SJSA1 (cell line): ENCODE data around the gene OGFOD3. TPM values are rescaled to one million over a fixed set of nuclear protein-coding genes. Genes with fewer than 3 reads are reported as not detected.
"Not testable (repeated sequence)": the region's sequence is repeated elsewhere in the genome, so short reads cannot be mapped to it uniquely, and the experiment has no call there.

ENCODE experiments used
- DNase-seq, 2 experiments: peaks; one replicate each; pipeline ENCODE4 v3.0.0-alpha.2; 2015 to 2020; ENCODE audit warnings: low spot score in 2 of 2, low read depth in 1 of 2
- H3K27ac ChIP-seq: fragments of 250-450 bp; sonication (Bioruptor Pico); 2 replicates; pipeline ENCODE4 v1.5.1; 2020; ENCODE audit warnings: mild to moderate bottlenecking, moderate library complexity
- H3K27me3 ChIP-seq: fragments of 250-450 bp; sonication (Bioruptor Pico); replicated peaks from 2 replicates; pipeline ENCODE4 v1.5.1; 2020; ENCODE audit warnings: mild to moderate bottlenecking, moderate library complexity
- H3K36me3 ChIP-seq: fragments of 250-450 bp; sonication (Bioruptor Pico); 2 replicates; pipeline ENCODE4 v1.5.1; 2020; ENCODE audit warnings: mild to moderate bottlenecking
- H3K4me1 ChIP-seq: fragments of 250-450 bp; sonication (Bioruptor Pico); replicated peaks from 2 replicates; pipeline ENCODE4 v1.6.1; 2021; ENCODE audit warnings: mild to moderate bottlenecking
- H3K4me3 ChIP-seq: fragments of 250-450 bp; sonication (Bioruptor Pico); 2 replicates; pipeline ENCODE4 v1.5.1; 2020; ENCODE audit warnings: mild to moderate bottlenecking
- H3K9me3 ChIP-seq: fragments of 250-450 bp; sonication (Bioruptor Pico); replicated peaks from 2 replicates; pipeline ENCODE4 v1.5.1; 2020; ENCODE audit warnings: mild to moderate bottlenecking
- total RNA-seq: library from RNA; depleted of rRNA; stranded (reverse); fragments of >200 nt; shearing (Covaris generic); gene quantifications from 2 replicates; pipeline ENCODE4 v1.2.3, GENCODE V29; 2014

OGFOD3 gene
- total RNA-seq, 1 experiment from 2014 or later = 87.6 TPM

DNA sequence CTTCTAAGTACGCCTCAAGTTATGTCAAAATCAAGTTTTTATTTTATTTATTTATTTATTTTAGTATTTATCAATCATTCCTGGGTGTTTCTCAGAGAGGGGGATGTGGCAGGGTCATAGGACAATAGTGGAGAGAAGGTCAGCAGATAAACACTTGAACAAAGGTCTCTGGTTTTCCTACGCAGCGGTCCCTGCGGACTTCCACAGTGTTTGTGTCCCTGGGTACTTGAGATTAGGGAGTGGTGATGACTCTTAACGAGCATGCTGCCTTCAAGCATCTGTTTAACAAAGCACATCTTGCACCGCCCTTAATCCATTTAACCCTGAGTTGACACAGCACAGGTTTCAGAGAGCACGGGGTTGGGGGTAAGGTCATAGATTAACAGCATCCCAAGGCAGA, 34.8 kb upstream of the OGFOD3 start:
- H3K36me3 ChIP-seq = peaks cover 18% of the 10 kb centered on the region
- not testable (repeated sequence) for DNase-seq, H3K27me3 ChIP-seq, H3K4me3 ChIP-seq, H3K27ac ChIP-seq, H3K9me3 ChIP-seq
- H3K4me1 ChIP-seq = peaks cover 28% of the 10 kb centered on the region

DNA sequence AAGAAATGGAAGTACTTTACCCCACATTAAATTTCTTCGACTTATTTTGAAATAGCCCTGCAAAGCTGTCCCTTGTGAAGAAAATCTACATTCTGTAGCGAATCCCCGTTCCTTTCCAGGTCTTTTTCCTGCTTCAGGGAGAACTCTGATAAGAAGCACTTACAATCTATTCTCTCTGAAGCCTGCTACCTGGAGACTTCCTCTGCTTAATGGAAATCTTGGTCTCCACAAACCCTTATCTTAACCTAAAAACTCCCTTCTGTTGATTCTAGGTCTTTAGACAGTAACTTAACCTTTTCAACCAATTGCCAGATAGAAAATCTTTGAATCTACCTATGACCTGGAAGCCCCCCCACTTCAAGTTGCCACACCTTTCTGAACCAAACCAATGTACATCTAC, 33.8 kb upstream of the OGFOD3 start:
- Histone ChIP-seq H3K9me3 (0 out of 2 replicates have a peak, but pooled peaks cover 3% of the 10 kb centered on the region), H3K4me3 (no peak overlapping the region), H3K27me3 (no peaks in the 10 kb centered on the region), H3K4me1 (peaks cover 21% of the 10 kb centered on the region), H3K36me3 (peaks cover 17% of the 10 kb centered on the region), H3K27ac (no peak overlapping the region)
- DNase-seq = no peak

DNA sequence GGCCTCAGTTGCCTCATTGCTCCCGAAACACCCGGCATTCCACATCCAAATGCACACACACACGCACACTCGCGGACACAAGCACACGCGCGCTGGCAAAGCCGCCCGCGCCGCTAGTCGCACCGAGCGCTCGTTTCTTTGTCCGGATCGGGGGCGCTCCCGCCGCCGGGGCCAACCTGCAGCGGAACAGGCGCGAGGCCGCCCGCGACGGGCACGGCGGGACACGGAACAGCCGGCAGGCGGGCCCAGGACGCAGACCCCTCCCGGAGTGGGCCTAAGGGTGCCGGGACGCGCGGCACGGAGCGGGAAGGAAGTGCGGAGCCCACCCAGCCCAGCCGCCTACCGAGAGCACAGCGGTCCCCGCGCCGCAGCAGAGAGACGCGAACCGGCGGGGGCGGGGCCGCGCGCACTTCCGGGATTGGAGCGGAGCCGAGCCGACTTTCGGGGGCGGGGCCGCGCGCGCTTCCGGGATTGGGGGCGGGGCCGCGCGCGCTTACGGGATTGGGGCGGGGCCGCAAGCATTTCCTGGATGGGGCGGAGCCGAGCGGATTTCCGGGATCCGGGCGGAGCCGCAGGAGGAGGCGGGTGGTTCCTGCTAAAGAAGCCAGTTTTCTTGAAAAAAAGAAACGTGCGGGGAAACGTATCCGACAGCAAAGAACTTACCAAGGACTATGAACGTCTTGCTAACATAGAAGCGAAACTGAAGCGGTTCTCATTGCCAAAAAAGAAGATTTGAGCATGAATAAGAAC, 32.1 kb upstream of the OGFOD3 start, which contains the start of gene CYBC1:
Gene CYBC1, minus strand, starts transcription at position 396 of the 750 bp plus-strand sequence. CDS start 1,498 bp downstream, outside the sequence.
- DNase-seq = peak; percentile 93 to 96
- no peaks in the 10 kb centered on the region for H3K27me3 ChIP-seq
- H3K4me1 ChIP-seq = peaks cover 21% of the 10 kb centered on the region
- peaks cover 31% of the 10 kb centered on the region for H3K36me3 ChIP-seq
- 0 out of 2 replicates have a peak, but pooled peaks cover 3% of the 10 kb centered on the region for H3K9me3 ChIP-seq
- peak within 1 kb of the TSS; percentile 99 for H3K4me3 ChIP-seq
- H3K27ac ChIP-seq = peak within 1 kb of the TSS; percentile 63

DNA sequence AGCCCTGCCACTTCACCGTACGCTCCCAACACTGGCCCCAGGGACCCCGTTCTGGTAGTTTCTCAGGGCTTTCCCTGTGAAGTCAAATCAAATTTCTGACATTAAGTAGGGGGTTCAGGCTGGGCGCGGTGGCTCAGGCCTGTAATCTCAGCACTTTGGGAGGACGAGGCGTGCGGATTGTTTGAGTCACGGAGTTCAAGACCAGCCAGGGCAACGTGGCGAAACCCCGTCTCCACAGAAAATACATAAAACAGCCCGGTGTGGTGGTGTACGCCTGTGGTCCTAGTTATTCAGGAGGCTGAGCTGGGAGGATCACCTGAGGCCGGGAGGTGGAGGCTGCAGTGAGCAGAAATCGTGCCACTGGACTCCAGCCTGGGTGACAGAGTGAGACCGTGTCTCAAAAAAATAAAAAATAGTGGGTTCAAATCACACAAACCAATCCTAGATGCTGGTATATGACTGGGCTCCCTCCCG, 31.5 kb upstream of the OGFOD3 start:
- DNase-seq = no peak
- peaks cover 37% of the 10 kb centered on the region for H3K36me3 ChIP-seq
- H3K27ac ChIP-seq = peak overlapping the region; percentile 59
- peaks cover 21% of the 10 kb centered on the region for H3K4me1 ChIP-seq
- peak overlapping the region; percentile 99 for H3K4me3 ChIP-seq
- no peaks in the 10 kb centered on the region for H3K27me3 ChIP-seq
- 0 out of 2 replicates have a peak, but pooled peaks cover 3% of the 10 kb centered on the region for H3K9me3 ChIP-seq

DNA sequence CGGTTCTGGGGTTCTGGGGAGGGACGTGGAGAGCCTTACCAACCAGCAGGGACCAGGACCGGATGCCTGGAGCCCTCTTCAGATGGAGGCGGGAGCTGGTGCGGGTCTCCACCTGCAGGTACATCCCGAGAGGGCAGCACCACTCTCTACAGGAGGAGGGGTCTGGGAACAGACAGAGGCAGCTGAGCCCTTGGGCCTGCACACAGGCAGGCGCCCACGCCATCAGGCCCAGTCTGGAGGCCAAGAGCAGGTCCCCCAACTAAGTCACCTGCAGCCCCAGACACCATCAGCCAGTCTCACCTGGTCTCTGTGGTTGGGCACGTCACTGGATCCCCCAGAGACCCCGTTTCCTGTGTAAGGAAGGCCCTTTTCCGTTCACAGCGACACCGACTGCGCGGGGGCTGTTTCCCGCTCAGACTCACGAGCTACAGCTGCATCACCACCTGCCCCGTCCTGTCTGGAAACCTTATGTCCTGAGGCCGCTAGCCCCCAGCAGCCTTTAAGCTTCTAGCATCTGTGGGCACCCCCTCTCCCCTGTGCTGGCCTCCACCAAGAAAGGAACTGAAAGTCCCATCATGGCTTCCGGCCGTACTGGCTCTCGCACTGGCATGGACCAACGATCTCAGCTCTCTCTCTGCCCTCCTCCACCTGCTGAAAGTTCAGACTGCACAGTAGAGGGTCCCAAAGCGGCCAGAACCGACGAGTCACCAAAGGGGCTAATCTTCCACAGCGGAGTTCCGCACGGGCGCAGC, 30.9 kb upstream of the OGFOD3 start:
- Histone ChIP-seq H3K27me3 (no peaks in the 10 kb centered on the region), H3K4me1 (peaks cover 21% of the 10 kb centered on the region), H3K9me3 (0 out of 2 replicates have a peak, but pooled peaks cover 3% of the 10 kb centered on the region), H3K27ac (no peak overlapping the region), H3K36me3 (peaks cover 43% of the 10 kb centered on the region), H3K4me3 (peak overlapping the region; percentile 99)
- peak in 1 of 2 experiments; percentile 48 for DNase-seq

DNA sequence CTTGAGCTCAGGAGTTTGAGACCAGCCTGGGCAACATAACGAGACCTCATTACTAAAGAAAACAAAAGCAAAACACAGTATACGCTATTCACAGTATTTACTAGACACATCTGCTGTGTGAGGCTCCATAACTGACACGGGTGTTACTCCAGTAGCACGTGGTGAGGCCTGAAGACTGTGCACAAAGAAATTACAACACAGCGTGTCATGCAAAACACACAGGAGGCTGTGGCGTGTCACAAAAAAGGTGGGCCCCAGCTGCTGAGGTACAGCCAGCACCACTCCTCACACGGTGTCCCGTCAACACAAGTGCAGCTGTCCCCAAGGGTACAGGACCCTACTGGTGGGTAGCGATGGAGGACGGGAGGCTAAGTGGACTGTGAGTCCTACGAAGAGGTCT, 29.5 kb upstream of the OGFOD3 start:
- Histone ChIP-seq H3K4me1 (peaks cover 21% of the 10 kb centered on the region), H3K27me3 (no peaks in the 10 kb centered on the region), H3K36me3 (peaks cover 55% of the 10 kb centered on the region)

DNA sequence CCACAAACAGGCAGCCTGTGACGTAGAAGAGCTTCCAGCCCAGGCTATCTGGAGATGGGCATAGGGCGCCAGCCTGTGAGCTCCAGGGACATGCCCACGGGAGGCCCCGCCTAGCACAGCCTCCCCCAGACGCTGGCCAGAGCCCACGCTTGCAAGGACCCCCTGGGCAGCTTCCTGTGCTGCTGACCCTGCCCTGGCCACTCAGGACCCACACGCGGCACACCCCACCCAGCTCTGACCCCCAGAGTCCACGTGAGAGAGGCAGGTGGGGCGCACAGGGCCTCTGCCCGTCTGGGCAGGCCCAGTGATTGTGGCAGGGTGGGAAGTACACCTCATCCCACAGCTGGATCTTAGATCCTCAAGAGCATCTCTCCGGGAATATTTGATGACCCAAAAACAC, 28.3 kb upstream of the OGFOD3 start:
- H3K9me3 ChIP-seq = 0 out of 2 replicates have a peak, but pooled peaks cover 3% of the 10 kb centered on the region
- no peaks in the 10 kb centered on the region for H3K27me3 ChIP-seq
- no peak for DNase-seq
- peaks cover 67% of the 10 kb centered on the region for H3K36me3 ChIP-seq
- peaks cover 21% of the 10 kb centered on the region for H3K4me1 ChIP-seq
- H3K4me3 ChIP-seq = no peak overlapping the region
- H3K27ac ChIP-seq = no peak overlapping the region

More for the DNA sequence above, 29.5 kb upstream of the OGFOD3 start:
- no peak for DNase-seq
- H3K27ac ChIP-seq = no peak overlapping the region
- H3K4me3 ChIP-seq = no peak overlapping the region
- 0 out of 2 replicates have a peak, but pooled peaks cover 3% of the 10 kb centered on the region for H3K9me3 ChIP-seq

DNA sequence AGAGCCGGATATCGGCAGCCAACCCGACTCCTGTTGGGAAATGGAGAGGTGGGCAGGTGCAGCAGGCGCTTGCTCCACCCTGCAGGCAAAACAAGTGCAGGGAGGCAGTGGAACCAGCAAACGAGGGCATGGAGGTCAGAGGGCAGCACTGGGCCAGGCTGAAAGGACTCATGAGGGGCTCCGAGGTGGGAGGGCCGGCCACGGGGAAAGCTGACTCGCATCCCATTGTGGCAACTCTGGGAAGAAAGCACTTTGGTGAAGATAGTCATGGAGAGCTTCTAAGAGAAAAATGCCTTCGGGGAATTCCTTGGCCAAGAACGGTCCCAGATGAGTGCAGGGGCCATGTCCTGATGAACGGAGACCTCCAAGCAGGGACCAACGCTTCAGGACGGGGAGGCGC, 27.7 kb upstream of the OGFOD3 start:
- H3K9me3 ChIP-seq = 0 out of 2 replicates have a peak, but pooled peaks cover 3% of the 10 kb centered on the region
- no peak overlapping the region for H3K27ac ChIP-seq
- peak in 1 of 2 experiments; percentile 53 for DNase-seq
- peaks cover 17% of the 10 kb centered on the region for H3K4me1 ChIP-seq
- no peaks in the 10 kb centered on the region for H3K27me3 ChIP-seq
- no peak overlapping the region for H3K4me3 ChIP-seq
- peaks cover 70% of the 10 kb centered on the region for H3K36me3 ChIP-seq

DNA sequence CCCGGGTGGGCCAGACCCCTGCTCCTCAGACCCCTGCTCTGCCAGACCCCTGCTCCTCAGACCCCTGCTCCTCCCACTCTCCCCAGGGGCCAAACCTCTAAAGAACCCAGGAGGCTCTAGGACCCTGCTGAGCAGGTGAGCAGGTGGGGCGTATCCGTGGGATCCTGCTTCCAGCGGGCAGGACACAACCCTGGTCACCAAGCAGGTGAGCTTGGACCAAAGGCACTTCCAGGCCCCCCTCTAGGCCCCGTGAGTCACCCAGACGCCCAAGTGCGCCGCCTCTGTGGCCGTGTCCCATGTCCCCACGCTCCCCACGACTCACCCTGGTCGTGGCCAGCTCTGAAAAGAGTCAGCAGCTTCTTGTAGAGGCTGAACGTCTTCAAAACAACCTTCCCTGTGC, 27.2 kb upstream of the OGFOD3 start:
- peaks cover 72% of the 10 kb centered on the region for H3K36me3 ChIP-seq
- H3K27ac ChIP-seq = no peak overlapping the region
- no peak overlapping the region for H3K4me3 ChIP-seq
- H3K4me1 ChIP-seq = peaks cover 13% of the 10 kb centered on the region
- DNase-seq = peak in 1 of 2 experiments; percentile 48
- H3K9me3 ChIP-seq = 0 out of 2 replicates have a peak, but pooled peaks cover 3% of the 10 kb centered on the region
- H3K27me3 ChIP-seq = no peaks in the 10 kb centered on the region

DNA sequence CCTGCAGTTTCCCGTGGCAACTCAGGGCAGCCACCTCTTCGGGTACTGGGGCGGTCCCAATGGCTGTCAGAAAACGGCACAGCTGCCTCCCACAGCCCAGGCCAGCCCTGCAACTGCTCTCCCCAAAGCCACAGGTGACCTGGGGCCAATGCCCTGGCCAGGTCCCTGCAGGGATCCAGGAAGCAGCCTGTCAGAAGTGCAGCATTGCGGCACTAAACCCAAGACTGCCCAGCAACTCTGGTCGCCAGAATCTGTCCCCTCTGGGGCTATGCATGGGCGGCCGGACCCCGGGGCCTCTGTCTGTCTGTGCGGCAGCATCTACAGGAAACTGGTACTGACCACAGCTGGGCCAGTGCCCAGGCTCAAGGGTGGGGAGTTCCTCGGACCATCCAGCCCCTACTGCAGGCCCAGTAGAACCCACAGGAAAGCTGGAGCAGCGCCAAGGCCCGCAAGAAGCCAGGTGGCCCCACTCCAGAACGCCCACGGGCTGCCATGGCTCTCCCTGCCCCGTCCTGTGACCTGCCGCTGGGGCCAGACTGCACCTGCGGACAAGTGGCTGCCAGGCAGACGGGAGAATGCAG, 26.6 kb upstream of the OGFOD3 start:
- no peaks in the 10 kb centered on the region for H3K9me3 ChIP-seq
- H3K4me1 ChIP-seq = peaks cover 10% of the 10 kb centered on the region
- no peak overlapping the region for H3K27ac ChIP-seq
- no peak for DNase-seq
- H3K36me3 ChIP-seq = peaks cover 72% of the 10 kb centered on the region
- H3K27me3 ChIP-seq = no peaks in the 10 kb centered on the region
- no peak overlapping the region for H3K4me3 ChIP-seq

DNA sequence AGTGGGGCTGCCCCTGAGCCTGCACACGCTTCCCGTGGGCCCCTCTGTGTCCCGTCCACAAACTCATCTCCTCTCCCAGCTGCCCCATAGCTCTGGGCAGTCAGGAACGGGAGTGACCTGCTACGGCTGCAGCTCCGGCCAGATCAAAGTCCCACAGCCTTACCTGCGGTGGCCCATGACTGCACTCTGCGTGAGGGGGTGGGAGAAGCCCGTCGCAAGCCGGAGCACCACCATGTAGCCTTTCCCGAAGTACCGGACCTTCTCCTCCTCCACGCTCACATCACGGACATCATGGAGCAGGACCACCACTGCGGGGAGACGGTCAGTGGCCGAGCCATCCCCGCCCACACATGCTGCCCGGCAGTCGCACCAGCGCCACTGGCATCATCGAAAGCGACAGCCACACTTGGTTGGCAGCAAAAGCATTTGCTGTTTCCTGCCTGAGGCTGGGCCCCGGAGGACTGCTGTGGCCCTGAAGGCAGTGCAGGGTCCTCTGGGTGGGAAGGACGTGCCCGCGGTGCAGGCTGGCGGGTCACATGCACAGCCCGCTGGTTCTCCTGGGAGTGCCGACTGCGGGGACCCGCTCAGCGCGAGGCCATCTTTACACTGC, 26.0 kb upstream of the OGFOD3 start:
- H3K27ac ChIP-seq = no peak overlapping the region
- no peaks in the 10 kb centered on the region for H3K27me3 ChIP-seq
- no peak overlapping the region for H3K4me3 ChIP-seq
- H3K36me3 ChIP-seq = peaks cover 72% of the 10 kb centered on the region
- H3K9me3 ChIP-seq = no peaks in the 10 kb centered on the region
- H3K4me1 ChIP-seq = peaks cover 3% of the 10 kb centered on the region
- DNase-seq = no peak

DNA sequence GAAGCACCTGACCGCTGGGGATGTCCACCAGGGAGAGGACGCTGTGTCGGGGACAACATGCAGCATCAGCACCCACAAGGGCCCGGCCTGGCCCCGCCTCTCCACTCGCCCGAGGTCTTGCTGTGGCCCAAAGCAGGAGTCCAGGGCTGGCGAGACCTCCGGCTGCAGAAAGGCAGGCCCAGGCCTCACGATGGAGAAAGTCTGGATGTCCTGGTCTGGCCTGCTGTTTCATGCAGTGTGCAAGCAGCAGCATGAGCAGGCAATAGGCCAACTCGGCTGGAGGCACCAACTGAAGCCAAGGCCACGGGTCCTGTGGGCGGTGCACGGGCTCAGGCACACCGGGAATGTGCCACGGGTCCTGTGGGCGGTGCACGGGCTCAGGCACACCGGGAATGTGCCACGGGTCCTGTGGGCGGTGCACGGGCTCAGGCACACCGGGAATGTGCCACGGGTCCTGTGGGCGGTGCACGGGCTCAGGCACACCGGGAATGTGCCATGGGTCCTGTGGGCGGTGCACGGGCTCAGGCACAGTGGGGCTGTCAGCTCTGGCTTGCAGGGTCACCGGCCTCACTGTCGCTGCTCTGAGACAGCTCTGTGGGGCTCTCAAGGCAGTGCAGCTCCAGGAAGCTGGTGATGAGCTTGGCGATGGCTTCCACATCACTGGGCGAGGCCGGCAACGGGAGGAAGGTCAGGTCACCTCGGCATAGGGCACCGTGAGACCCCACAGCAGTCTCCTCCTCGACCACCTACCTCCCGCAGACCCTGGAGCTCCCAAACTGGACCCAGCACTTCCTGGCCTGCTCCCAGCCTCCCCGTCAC, 25.3 kb upstream of the OGFOD3 start:
- no peak overlapping the region for H3K27ac ChIP-seq
- H3K4me3 ChIP-seq = no peak overlapping the region
- no peaks in the 10 kb centered on the region for H3K27me3 ChIP-seq
- no peaks in the 10 kb centered on the region for H3K4me1 ChIP-seq
- peaks cover 74% of the 10 kb centered on the region for H3K36me3 ChIP-seq
- DNase-seq = no peak
- no peaks in the 10 kb centered on the region for H3K9me3 ChIP-seq
